DND-41 (cell line): ENCODE results near the gene DRGX.

Experiments used
- CTCF ChIP-seq: IDR thresholded peaks from 2 replicates; pipeline ENCODE4 v1.5.1; 2012; ENCODE audit warnings: borderline replicate concordance, low read length, moderate library complexity, mild to moderate bottlenecking; ENCODE audit not compliant: poor library complexity, severe bottlenecking; ENCODE audit errors: extremely low read depth
- EZH2 ChIP-seq: IDR thresholded peaks from 3 replicates; pipeline ENCODE4 v1.6.1; 2012; ENCODE audit warnings: borderline replicate concordance, low read depth, mild to moderate bottlenecking, moderate library complexity, low read length, inconsistent platforms; ENCODE audit not compliant: severe bottlenecking

GRCh38 chr10:49388161-49388560, 7.7 kb downstream of the DRGX start:
- no peak for TF ChIP-seq EZH2
- no peak for TF ChIP-seq CTCF
